CD4-positive, alpha-beta T cell treated with Interleukin-6 for 4 hours (primary cell): ENCODE results near the gene SLX9.
A peak's percentile ranks its signal among the peaks of the same experiment; 100 is the strongest.
"Not testable (repeated sequence)": the region's sequence is repeated elsewhere in the genome, so short reads cannot be mapped to it uniquely, and the experiment has no call there.

Experiments used
- DNase-seq: peaks from one replicate; pipeline ENCODE4 v3.0.0-alpha.2; 2020; ENCODE audit warnings: mixed read lengths

SLX9 gene

GRCh38 chr21:44916965-44917364 lies 22.9 kb upstream of the SLX9 start:
- peak; percentile 22 for DNase-seq

GRCh38 chr21:44917446-44918106 lies 22.3 kb upstream of the SLX9 start:
- no peak for DNase-seq

DNA sequence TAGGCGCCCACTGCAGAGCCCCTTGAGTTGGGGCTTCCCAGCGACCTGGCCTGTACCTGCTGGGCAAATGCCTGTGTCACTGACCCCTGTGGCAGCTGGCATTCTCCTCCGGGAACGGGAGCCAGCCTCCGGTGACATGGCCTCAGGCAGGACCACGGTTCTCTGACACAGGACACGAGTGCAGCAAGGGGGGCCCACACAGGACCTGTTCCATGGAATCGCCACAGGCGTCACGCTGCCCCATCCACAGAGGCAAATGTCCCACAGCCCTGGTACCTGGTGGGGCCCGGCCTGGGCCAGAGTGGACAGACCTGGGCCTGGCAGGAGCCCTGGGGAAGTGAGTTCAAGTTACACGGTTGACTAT lies 21.7 kb upstream of the SLX9 start:
- no peak for DNase-seq

DNA sequence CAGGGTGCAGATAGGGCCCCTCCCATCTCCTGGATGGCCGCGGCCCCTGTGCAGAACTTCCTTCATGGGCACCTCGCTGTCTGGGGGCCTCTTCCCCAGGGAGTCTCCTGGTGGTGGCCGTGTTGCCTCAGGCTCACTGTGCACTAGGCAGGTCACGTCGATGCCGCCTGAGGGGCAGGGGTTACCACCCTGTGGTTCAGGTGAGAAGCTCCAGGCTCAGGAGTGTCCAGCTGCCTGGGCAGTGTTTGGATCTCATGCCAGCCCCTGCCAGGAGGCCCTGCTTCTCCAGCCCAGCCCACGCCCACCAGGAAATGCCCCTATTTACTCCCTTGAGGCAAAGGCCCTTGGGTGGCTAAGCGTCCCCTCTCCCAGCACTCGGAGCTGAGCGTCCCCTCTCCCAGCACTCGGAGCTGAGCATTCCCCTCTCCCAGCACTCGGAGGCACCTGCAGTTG lies 21.2 kb upstream of the SLX9 start:
- DNase-seq = no peak

DNA sequence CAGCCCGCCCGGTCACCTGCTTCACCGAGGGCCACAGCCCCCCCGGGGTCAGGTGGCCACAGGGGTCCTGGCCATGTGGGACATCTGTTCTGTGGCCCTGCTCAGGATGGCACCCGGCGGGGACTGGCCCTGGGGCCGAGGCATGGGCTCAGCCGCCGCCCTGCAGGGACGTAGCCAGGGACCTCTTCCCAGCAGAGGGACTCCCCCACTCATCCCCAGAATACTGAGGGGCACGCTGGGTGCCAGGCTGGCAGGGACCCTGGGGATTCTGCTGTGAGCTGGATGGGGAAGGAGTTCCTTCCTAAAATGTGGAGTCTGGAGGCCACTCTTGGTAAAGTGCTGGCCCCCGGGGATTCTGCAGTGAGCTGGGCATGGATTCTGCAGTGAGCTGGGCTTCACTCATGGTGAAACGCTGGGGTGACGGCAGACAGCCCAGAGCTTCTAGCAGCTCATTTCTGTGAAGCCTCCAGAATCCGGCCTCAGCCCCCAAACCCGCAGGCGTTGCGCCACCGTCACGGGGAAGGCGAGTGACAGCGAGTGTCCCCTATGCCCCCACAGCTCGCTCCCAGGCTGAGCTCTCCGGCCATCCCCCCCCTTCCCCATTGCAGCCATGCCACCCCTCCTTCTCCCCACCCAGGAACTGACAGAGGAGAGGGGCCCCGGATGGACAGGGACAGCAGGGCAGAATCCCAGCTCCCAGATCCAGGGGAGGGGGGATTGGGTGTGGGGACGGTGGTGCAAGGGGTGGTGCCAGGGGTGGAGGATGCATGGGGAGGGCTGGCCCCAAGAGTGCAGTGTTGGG lies 20.5 kb upstream of the SLX9 start:
- peak; percentile 30 for DNase-seq

GRCh38 chr21:44919913-44920693 lies 19.7 kb upstream of the SLX9 start:
- peak; percentile 49 for DNase-seq

DNA sequence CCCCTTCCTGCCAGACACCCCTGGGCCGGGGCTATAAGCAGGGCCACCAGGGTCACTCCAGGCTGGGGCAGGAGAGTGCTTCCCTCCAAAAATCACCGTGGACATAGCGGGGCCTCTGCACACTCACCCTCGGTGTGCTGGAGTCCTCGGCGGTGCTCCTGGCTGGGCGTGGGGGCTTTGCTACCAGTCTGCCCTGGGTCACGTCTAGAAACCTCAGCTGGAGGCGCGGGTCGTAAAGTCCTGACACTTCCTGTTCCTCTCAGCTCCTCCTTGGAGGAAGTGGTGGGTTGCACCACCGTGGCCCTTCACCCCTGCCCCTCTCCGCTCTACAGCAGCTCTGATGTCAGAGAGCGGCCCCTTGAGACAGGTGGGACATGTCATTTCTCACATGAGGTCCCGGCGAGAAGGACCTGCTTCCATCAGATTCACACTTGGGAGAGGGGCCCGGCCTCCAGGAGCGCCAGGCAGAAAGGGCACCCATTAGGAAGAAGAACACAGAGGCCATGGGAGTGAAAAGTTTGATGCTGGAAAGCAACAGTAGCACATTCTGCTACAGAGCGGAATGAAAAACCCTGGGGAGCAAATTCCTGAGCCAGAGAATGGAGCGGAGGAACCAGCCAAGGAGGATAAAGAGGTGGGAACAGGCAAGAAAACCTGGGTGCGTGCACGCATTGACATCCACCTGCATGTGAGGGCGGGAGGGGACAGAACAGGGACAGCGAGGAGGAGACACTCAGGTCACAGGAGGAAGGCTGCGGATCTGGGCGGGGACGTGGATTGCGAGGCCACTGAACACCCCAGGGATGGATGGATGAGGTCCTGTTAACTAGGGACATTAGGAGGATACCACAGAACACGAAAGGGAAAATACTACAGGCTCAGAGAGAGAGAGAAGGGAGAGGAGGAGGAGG lies 18.9 kb upstream of the SLX9 start, which contains the start of gene ITGB2:
Gene ITGB2 (minus strand): TSS at position 206 of the 911 bp plus-strand sequence. CDS start 10,117 bp downstream, outside the sequence.
- peak; percentile 68 for DNase-seq

DNA sequence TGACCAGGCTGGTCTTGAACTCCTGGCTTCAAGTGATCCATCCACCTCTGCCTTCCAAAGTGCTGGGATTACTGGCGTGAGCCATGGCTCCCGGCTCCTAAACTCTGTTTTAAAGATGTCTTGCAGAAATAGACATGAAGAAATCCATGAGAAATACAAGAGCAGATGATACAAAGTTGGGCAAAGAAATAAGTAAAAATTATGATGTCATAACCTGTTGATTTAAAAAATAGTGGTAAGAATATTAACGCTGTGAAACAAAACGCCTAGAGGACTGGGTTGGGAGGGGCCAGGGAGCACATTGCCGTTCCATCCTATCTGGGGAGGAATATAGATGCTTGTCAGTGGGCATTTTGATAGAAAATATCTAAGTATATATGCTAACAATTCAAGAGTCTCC lies 17.9 kb upstream of the SLX9 start:
- no peak for DNase-seq

DNA sequence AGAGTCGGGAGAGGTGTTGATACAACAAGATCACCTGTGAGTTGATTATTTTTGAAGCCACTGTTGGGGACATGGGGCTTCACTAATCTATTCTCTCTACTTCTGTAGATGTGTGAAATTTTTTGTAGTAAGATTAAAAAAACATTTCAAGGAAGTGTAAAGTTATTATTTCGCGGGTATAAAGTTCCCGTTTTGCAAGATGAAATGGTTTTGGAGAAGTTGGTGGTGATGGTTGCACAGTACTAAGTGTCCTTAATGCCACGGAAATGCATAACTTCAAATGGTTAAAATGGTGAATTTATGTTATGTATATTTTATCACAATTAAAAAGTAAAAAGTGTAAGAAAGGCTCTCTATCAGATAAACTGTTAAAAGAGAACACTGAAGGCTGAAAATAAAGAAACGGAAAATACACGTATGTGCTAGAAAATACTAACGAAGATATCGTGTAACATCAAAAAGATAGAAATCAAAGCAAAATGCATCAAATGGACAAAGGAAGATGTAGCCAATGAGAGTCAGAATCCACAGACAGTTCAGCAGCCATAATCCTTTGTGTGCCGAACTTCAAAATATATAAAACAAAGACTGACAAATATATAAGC lies 16.2 kb upstream of the SLX9 start:
- no peak for DNase-seq

GRCh38 chr21:44924606-44925377 lies 15.0 kb upstream of the SLX9 start:
- DNase-seq = no peak

GRCh38 chr21:44925378-44925755 lies 14.5 kb upstream of the SLX9 start:
- no peak for DNase-seq

- peak; percentile 81 for DNase-seq
Observed at GRCh38 chr21:44926331-44927101, 13.3 kb upstream of the SLX9 start.

- DNase-seq = no peak
Observed at GRCh38 chr21:44927259-44927586, 12.6 kb upstream of the SLX9 start.

- peak; percentile 97 for DNase-seq
Observed at GRCh38 chr21:44927587-44928461, 12.0 kb upstream of the SLX9 start.

- DNase-seq = not testable (repeated sequence)
Observed at GRCh38 chr21:44928500-44929241, 11.2 kb upstream of the SLX9 start.

- no peak for DNase-seq
Observed at GRCh38 chr21:44929242-44929798, 10.5 kb upstream of the SLX9 start.

DNA sequence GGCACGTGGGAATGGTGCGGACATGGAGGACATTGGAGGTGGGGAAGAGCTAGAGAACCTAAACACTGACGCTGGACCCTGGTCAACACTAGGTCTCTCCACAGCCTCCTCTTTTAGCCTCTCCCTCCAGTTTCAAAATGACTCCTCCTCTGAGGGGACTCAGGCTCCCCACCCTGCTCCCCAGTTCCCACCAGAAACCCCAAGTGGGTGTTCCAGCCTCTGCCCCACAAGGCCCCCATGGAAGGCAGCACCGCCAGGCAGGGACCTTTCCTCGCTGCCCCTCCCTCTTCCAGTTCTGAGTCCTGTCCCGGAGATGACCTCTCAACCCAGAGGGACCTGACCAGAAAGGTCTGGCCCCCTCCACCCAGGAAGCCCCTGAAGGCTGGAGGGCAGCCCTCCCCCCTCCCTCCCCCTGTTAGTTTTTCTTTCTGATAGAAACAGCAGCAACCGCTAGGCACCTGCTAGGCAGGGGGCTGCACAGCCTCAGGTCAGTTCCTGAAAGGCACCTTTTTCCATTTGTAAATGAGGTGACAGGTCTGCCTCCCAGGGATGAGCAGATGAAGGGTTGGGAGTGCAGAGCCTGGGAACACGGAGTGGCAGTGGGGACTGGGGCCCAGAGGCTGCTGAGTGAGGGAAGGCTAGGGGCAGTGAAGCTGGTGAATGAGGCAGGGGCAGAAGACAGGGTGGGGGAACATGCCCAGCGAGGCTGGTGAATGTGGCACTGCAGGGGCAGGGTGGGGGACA lies 9.9 kb upstream of the SLX9 start:
- no peak for DNase-seq

- peak; percentile 83 for DNase-seq
Observed at GRCh38 chr21:44930543-44930981, 9.3 kb upstream of the SLX9 start.
